ENCODE measurements around the gene TMEM232.

GRCh38 chr5:110727025-110727314 is 499 bp upstream of the TMEM232 start:
- TF ChIP-seq CTCF (IDR thresholded peaks at IDR 0.05) (no peak), POLR2A (IDR thresholded peaks at IDR 0.05) (no peak)

Data from thyroid gland (tissue), 4 donors.